Large intestine (tissue), 3 donors: ENCODE results near the gene CIAO3. TPM values are rescaled to one million over a fixed set of nuclear protein-coding genes. Genes with fewer than 3 reads are reported as not detected.
A peak's percentile ranks its signal among the peaks of the same experiment; 100 is the strongest.

Source experiments
- DNase-seq, 2 donors: peaks; one replicate each; pipeline versions ENCODE4 v3.0.0 to v3.0.0-alpha.2; 2013
- H3K27ac ChIP-seq: one replicate; pipeline ENCODE4 v1.5.1; 2013; ENCODE audit warnings: low read length
- H3K27me3 ChIP-seq: 2 replicates; pipeline ENCODE4 v1.6.1; 2013; ENCODE audit warnings: low read length; ENCODE audit not compliant: control insufficient read depth, insufficient read depth
- H3K36me3 ChIP-seq: 2 replicates; pipeline ENCODE4 v1.6.1; 2013; ENCODE audit warnings: low read length; ENCODE audit not compliant: control insufficient read depth, insufficient read depth
- H3K4me1 ChIP-seq: one replicate; pipeline ENCODE4 v1.6.1; 2013; ENCODE audit warnings: low read length; ENCODE audit not compliant: control insufficient read depth, insufficient read depth
- H3K4me3 ChIP-seq: one replicate; pipeline ENCODE4 v1.5.1; 2013; ENCODE audit warnings: low read length
- H3K9me3 ChIP-seq: one replicate; pipeline ENCODE4 v1.6.1; 2013; ENCODE audit warnings: mild to moderate bottlenecking, low read depth, low read length, moderate library complexity; ENCODE audit not compliant: control insufficient read depth
- WGBS: methylation state at CpG from one replicate; pipeline ENCODE4 v1.1.5; 2013; ENCODE audit warnings: low lambda C conversion rate; ENCODE audit not compliant: insufficient coverage; 5-methylcytosine and 5-hydroxymethylcytosine counted together
- polyA plus RNA-seq: library from polyadenylated mRNA; unstranded; fragments of 120-200 nt; gene quantifications from one replicate; pipeline ENCODE4 v1.2.1, GENCODE V29; 2013

Gene CIAO3
- polyA plus RNA-seq, 1 donor = 31.3 TPM

DNA sequence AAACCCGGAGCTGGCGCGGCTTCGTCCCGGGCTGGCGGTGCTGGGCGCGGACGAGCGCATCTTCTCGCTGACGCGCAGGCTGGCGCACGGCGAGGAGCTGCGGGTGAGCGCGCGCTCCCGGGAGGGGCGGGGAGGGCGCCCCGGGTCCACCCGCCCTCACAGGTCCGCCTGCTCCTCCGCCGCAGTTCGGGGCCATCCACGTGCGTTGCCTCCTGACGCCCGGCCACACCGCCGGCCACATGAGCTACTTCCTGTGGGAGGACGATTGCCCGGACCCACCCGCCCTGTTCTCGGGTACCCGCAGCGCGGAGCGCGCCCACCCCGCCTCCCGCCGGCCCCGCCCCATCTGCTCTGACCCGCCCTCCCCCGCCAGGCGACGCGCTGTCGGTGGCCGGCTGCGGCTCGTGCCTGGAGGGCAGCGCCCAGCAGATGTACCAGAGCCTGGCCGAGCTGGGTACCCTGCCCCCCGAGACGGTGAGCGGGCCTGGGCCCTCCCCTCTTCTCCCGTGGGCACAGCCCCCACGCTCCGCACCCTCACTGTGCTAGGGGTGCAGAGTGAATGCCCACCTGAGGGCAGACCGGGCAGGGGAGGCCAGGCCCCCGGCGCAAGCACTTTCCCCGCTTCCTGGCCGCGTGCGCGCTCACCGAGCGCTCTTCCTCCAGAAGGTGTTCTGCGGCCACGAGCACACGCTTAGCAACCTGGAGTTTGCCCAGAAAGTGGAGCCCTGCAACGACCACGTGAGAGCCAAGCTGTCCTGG is 12.5 kb downstream of the CIAO3 start:
- no CpG with 5 or more reads among the region's 80 CpGs for WGBS
- Histone ChIP-seq H3K9me3 (peaks cover 7% of the 10 kb centered on the region), H3K4me3 (no peak overlapping the region), H3K27me3 (peaks cover 21% of the 10 kb centered on the region), H3K4me1 (peaks cover 14% of the 10 kb centered on the region), H3K36me3 (peaks cover 32% of the 10 kb centered on the region), H3K27ac (no peak overlapping the region)
- DNase-seq = peak; percentile 65 to 79

DNA sequence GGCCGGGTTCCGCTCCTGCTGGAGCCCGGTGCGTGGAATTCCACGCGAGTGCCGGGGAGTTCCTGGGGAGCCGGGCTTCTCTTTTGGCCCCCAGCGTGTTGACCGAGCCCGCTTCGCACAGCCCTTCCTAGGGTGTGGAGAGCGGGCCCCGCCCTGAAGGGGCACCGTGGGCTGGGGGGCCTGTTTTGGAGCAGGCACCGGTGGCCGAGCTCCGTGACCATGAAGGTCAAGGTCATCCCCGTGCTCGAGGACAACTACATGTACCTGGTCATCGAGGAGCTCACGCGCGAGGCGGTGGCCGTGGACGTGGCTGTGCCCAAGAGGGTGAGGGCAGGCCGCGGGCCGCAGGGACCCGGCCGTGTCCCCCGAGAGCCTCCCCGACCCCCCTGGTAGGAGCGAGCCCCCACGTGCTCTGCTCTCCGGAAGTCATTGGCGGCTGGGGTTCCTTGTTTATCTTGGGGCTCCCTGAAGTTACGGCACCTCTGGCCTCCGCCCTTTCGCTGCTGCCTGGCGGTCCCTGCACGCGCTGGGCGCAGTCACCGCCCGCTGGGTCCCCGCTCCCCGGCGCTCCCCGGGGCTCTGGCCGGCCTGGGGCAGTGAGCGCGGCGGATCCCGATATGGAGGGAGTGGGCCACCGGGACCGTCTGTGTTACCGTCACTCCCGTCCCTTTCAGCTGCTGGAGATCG is 13.4 kb downstream of the CIAO3 start:
- peak overlapping the region; percentile 42 for H3K4me3 ChIP-seq
- H3K4me1 ChIP-seq = peaks cover 14% of the 10 kb centered on the region
- H3K27me3 ChIP-seq = peaks cover 21% of the 10 kb centered on the region
- peaks cover 7% of the 10 kb centered on the region for H3K9me3 ChIP-seq
- H3K27ac ChIP-seq = no peak overlapping the region
- DNase-seq = peak in 1 of 2 donors; percentile 55
- H3K36me3 ChIP-seq = peaks cover 30% of the 10 kb centered on the region
- no CpG with 5 or more reads among the region's 61 CpGs for WGBS

DNA sequence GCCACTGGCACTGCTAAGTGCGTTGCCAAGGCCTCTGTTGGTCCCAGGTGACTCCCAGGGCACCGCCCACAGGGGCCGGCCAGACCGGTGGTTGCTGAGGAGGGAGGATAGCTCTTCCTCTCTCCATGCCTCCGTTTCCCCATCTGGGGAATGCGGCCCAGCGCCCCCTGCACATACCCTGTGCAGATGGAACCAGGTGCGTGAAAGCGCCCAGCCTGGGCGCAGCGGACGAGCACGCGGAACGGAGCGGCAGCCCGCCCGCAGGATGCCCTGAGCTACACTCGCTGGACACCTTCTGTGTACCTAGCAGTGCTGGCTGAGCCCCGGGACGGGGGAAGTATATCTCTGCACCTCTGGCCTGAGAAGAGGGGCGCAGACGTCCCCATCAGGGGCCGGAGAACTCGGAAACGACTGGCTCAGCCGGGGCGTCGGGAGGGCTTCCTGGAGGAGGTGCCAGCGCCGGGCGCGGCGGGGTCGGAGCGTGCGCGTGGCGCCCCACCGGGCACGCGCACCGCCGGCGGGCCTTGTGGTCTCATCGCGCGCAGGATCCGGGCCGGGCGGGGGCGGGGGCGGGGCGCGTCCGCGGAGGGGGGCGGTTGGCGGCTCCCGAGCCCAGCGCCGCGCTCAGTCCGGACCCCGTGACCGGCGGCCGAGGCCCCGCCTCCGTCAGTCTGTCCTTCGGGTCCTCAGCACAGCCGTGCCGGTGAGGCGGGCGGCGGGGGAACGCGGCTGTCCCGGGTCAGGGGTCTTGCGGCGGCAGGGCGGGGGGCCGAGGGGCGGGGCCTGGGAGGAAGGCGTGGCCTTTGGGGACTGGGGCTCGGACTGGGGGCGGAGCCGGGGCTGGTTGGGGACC is 14.1 kb downstream of the CIAO3 start, which contains the start of the genes CCDC78 and HAGHL:
Gene CCDC78 (minus strand): TSS at position 6 of the 853 bp plus-strand sequence. CDS start 76 bp downstream, outside the sequence.
Gene HAGHL (plus strand): TSS at position 669 of the 853 bp plus-strand sequence. CDS start 404 bp downstream, outside the sequence.
- H3K4me3 ChIP-seq = peak within 1 kb of the TSS; percentile 42
- peaks cover 26% of the 10 kb centered on the region for H3K36me3 ChIP-seq
- no peak within 1 kb of the TSS for H3K27ac ChIP-seq
- peaks cover 13% of the 10 kb centered on the region for H3K9me3 ChIP-seq
- peaks cover 14% of the 10 kb centered on the region for H3K4me1 ChIP-seq
- no peak for DNase-seq
- WGBS = no CpG with 5 or more reads among the region's 88 CpGs
- peaks cover 21% of the 10 kb centered on the region for H3K27me3 ChIP-seq

DNA sequence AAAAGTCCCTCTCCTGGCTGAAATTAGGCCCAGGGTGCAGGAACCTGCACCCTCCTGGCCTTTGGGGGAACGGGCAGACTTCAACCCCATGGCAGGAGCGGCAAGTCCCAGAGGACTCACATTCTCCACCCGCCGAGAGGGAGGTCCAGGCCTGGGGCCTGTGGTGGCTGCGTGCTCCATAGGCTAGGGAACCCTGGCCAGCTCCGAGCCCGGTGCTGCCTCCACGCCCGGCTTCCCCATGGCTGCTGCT is 14.7 kb downstream of the CIAO3 start:
- Histone ChIP-seq H3K4me3 (no peak overlapping the region), H3K9me3 (peaks cover 17% of the 10 kb centered on the region), H3K36me3 (peaks cover 21% of the 10 kb centered on the region), H3K4me1 (peaks cover 14% of the 10 kb centered on the region), H3K27ac (no peak overlapping the region), H3K27me3 (peaks cover 21% of the 10 kb centered on the region)
- DNase-seq = no peak
- no CpG with 5 or more reads among the region's 9 CpGs for whole genome bisulfite sequencing

DNA sequence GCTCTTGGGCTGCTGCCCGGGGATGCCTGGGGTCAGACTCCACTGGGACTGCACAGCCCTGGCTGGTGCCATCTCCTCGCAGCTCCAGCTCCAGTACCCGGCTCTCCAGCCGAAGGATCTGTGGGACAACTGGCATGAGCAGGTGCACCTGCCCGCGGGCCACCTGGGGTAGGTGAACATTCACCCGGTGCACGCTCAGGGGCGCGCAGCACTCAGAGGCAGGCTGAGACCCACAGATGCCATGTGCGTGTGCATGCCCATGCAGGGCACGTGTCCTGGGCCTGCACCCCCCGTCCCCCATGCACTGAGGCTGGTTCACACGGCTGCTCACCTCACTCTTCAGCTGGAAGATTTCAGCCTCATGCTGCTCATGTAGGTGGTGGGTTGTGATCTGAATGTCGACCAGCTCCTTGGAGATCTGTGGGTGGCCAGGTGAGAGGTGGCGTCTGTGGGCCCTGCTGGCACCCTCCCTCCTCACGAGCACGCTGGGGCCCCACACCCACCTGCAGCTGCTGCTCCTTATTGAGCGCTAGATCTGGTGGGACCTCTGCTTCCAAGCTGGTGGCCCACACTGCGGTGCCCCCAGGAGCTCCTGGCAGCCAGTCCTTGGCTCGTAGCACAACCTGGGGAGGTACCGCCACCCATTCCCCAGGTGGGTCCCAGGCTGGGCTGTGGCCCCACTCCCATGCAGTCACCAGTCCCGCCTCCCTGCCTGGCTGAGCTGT is 15.2 kb downstream of the CIAO3 start:
- Histone ChIP-seq H3K27ac (no peak overlapping the region), H3K9me3 (peaks cover 18% of the 10 kb centered on the region), H3K27me3 (peaks cover 21% of the 10 kb centered on the region), H3K4me3 (no peak overlapping the region), H3K4me1 (peaks cover 14% of the 10 kb centered on the region), H3K36me3 (peaks cover 17% of the 10 kb centered on the region)
- no peak for DNase-seq
- WGBS = no CpG with 5 or more reads among the region's 23 CpGs

DNA sequence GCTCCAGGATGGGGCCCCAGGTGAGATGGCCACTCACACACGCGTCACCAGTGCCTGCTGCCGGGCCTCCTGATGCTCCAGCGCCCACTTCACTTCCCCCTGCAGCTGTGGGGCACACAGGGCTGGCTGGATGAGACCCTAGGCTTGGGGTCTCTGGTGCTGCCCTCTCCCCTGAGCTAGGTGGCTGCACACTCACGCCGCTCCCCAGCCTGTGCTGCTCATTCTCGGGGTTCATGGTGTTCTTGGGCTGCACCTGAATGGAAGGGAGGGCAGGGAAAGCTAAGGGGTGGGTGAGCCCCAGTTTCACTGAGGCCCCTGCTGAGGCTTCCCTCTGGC is 15.8 kb downstream of the CIAO3 start:
- Histone ChIP-seq H3K4me1 (peaks cover 19% of the 10 kb centered on the region), H3K27ac (no peak overlapping the region), H3K27me3 (peaks cover 21% of the 10 kb centered on the region)

DNA sequence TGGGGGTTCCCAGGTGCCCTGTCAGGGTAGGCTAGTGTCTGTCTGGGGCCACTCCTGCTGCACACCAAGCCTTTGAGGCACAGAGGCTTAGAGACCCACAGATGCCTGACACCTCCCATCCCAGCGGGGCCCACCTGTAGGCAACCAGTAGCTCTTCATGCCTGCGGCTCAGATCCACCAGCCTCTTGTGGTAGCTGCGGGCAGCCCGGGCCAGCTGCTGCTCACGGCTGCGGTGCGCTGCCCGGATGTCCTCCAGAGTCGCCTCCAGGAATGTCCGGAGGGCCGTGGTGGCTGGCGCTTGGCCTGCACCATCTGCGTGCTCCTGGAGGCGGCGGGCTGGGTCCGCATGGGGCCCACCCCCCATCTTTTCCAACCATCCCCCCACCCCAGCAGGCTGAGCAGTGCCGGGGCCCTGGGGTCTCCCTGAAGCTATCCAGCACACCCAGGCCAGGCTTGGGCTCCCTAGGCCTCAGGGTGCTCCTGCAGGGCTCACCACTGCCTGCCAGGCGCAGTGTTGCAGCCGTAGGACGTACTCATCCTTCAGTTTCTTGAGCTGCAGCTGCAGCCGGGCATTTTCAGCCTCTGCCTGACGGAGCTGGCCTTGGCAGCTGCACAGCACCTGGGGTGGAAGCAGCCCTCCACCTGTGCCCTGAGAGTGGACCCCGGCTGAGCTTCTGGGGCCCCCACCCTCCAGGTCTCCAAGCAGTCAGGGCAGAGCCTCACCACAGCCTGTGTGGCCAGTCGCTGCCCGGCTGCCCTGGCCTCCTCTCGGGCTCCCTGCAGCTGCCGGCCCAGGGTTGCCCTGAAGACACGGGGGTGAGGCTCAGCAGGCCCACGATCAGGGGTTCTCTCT is 16.4 kb downstream of the CIAO3 start:
- peaks cover 6% of the 10 kb centered on the region for H3K36me3 ChIP-seq
- WGBS = no CpG with 5 or more reads among the region's 29 CpGs
- H3K27me3 ChIP-seq = peaks cover 21% of the 10 kb centered on the region
- no peak for DNase-seq
- peaks cover 23% of the 10 kb centered on the region for H3K4me1 ChIP-seq
- no peak overlapping the region for H3K27ac ChIP-seq
- no peak overlapping the region for H3K4me3 ChIP-seq
- H3K9me3 ChIP-seq = peaks cover 20% of the 10 kb centered on the region

More for the DNA sequence above, 15.8 kb downstream of the CIAO3 start:
- no CpG with 5 or more reads among the region's 7 CpGs for WGBS
- no peak overlapping the region for H3K4me3 ChIP-seq
- peaks cover 20% of the 10 kb centered on the region for H3K9me3 ChIP-seq
- no peak for DNase-seq
- peaks cover 10% of the 10 kb centered on the region for H3K36me3 ChIP-seq

DNA sequence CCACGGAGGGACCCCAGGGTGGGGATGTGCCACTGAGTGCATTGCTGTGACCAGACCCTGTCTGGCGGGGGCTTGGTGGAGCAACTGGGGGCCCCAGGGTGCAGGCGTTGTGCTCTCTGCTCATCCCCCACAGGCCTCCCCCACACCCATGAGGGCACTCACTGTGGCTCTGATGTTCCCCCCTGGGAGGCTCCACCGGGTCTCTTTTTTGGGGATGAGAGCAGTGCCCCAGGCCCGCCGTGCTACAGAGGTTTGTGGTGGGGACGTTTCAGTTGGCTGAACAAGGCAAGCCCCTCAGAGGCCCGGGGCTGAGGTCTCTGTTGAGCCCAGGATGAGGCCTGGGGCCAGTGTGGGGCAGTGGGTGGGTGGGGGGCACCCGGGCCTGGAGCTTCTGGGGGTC is 17.1 kb downstream of the CIAO3 start:
- Histone ChIP-seq H3K27me3 (peaks cover 21% of the 10 kb centered on the region), H3K9me3 (peaks cover 20% of the 10 kb centered on the region), H3K36me3 (peaks cover 6% of the 10 kb centered on the region), H3K4me1 (peaks cover 29% of the 10 kb centered on the region), H3K4me3 (no peak overlapping the region), H3K27ac (no peak overlapping the region)
- no peak for DNase-seq
- WGBS = no CpG with 5 or more reads among the region's 9 CpGs

DNA sequence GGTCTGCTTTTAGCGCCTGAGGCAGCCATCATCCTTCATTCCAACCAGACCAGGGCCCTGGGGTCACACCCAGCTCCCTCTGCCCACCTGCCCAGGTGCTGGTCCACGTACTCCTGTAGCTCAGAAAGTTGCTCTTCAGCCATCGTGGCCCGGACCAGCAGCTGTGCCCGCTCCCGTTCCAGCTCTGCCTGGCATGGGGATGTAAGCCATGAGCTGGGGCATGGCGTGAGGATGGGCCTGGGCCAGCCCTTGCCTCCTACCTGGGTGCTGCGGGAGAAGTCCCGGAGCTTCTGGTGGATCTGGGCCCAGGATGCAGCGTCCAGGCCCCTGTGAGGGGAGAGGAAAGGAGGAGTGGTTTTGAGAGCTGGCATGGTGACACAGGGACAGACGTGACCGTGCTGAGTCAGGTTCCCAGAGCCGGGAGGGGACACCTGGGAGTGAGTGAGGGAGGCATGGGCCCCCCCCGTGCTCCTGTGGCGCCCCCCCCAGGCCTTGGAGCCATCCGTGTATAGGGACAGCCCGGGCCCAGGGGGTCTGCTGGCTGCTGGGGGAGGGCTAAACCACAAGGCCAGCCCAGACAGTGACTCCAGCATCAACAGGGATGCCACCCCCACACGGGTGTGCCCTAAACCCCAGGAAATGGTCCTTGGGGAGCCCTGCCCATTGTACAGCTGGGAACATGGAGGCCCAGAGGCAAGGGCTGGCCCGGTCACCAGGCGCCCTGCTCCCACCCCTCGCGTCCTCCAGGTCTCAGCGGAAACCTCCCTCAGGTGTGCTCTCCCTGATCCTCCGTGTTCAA is 17.8 kb downstream of the CIAO3 start:
- Histone ChIP-seq H3K27me3 (peaks cover 18% of the 10 kb centered on the region), H3K4me1 (peaks cover 30% of the 10 kb centered on the region), H3K4me3 (no peak overlapping the region), H3K9me3 (peaks cover 20% of the 10 kb centered on the region), H3K36me3 (peaks cover 6% of the 10 kb centered on the region), H3K27ac (no peak overlapping the region)
- DNase-seq = no peak
- no CpG with 5 or more reads among the region's 24 CpGs for WGBS
